IMR-90 (cell line): ENCODE results near the gene TMEM45A. TPM values are rescaled to one million over a fixed set of nuclear protein-coding genes. Genes with fewer than 3 reads are reported as not detected.

Source experiments
- ATAC-seq: fragments of 200-7000 bp; cut with Tn5 transposase; 2 replicates; pipeline ENCODE4 v1.9.1; 2020; ENCODE audit warnings: low read depth, mild to moderate bottlenecking, moderate library complexity
- BruUV-seq: library from RNA; stranded (reverse); fragments of 400-500 nt; replicated peaks from 2 replicates; lab custom pipeline; 2021; lab: Mats Ljungman, UMichigan
- CTCF ChIA-PET: fragments of 300-600 bp; formaldehyde crosslinking; extraction: SDS; loops from one replicate; lab custom pipeline; 2021; ENCODE audit warnings: antibody characterized with exemption; lab: Yijun Ruan, JAX
- POLR2A ChIA-PET: fragments of 300-600 bp; sonication (Branson Sonifier 250); formaldehyde crosslinking; loops from one replicate; lab custom pipeline; 2022; ENCODE audit warnings: antibody characterized with exemption; ENCODE audit not compliant: unreplicated experiment; lab: Charles Lee
- DNase-seq: peaks from one replicate; pipeline ENCODE4 v3.0.0; 2013
- H2AFZ ChIP-seq: replicated peaks from 2 replicates; pipeline ENCODE3; 2013; ENCODE audit warnings: low read length, mild to moderate bottlenecking; ENCODE audit not compliant: poor library complexity
- H2AK5ac ChIP-seq: 2 replicates; pipeline ENCODE4 v1.6.1; 2013; ENCODE audit warnings: low read depth, low read length, inconsistent platforms
- H2AK9ac ChIP-seq: replicated peaks from 2 replicates; pipeline ENCODE3; 2013; ENCODE audit warnings: mild to moderate bottlenecking, low read depth, low read length, moderate library complexity; ENCODE audit not compliant: poor library complexity
- H2BK120ac ChIP-seq: 2 replicates; pipeline ENCODE4 v1.6.1; 2013; ENCODE audit warnings: low read depth, low read length, inconsistent platforms
- H2BK15ac ChIP-seq: 3 replicates; pipeline ENCODE4 v1.6.1; 2013; ENCODE audit warnings: low read depth, low read length, inconsistent platforms
- H2BK20ac ChIP-seq: 2 replicates; pipeline ENCODE4 v1.6.1; 2013; ENCODE audit warnings: low read depth, mild to moderate bottlenecking, inconsistent platforms, low read length, moderate library complexity
- H2BK5ac ChIP-seq: 2 replicates; pipeline ENCODE4 v1.6.1; 2013; ENCODE audit warnings: mild to moderate bottlenecking, low read depth, low read length, inconsistent platforms; ENCODE audit not compliant: poor library complexity, severe bottlenecking
- H3K14ac ChIP-seq: replicated peaks from 2 replicates; pipeline ENCODE4 v1.6.1; 2013; ENCODE audit warnings: low read depth, low read length, inconsistent platforms
- H3K18ac ChIP-seq: 2 replicates; pipeline ENCODE4 v1.6.1; 2013; ENCODE audit warnings: low read depth, low read length, control low read depth
- H3K23ac ChIP-seq: 2 replicates; pipeline ENCODE4 v1.6.1; 2013; ENCODE audit warnings: low read depth, low read length, inconsistent platforms
- H3K27ac ChIP-seq: 2 replicates; pipeline ENCODE4 v1.5.1; 2013; ENCODE audit warnings: mild to moderate bottlenecking, control low read depth, low read length; ENCODE audit not compliant: insufficient read depth
- H3K27me3 ChIP-seq: 2 replicates; pipeline ENCODE4 v1.6.1; 2013; ENCODE audit warnings: low read length; ENCODE audit not compliant: control insufficient read depth, insufficient read depth
- H3K36me3 ChIP-seq: 2 replicates; pipeline ENCODE4 v1.6.1; 2013; ENCODE audit warnings: low read length, mixed read lengths; ENCODE audit not compliant: control insufficient read depth, insufficient read depth
- H3K4ac ChIP-seq: 2 replicates; pipeline ENCODE4 v1.6.1; 2013; ENCODE audit warnings: low read depth, low read length, inconsistent platforms
- H3K4me1 ChIP-seq: 2 replicates; pipeline ENCODE4 v1.6.1; 2013; ENCODE audit warnings: low read length, mixed read lengths; ENCODE audit not compliant: control insufficient read depth, insufficient read depth
- H3K4me2 ChIP-seq: 2 replicates; pipeline ENCODE4 v1.6.1; 2013; ENCODE audit warnings: low read depth, mild to moderate bottlenecking, control low read depth, low read length, moderate library complexity
- H3K4me3 ChIP-seq: 2 replicates; pipeline ENCODE4 v1.5.1; 2013; ENCODE audit warnings: low read depth, mild to moderate bottlenecking, control low read depth, low read length, moderate library complexity; ENCODE audit not compliant: insufficient read depth
- H3K56ac ChIP-seq: 2 replicates; pipeline ENCODE4 v1.6.1; 2013; ENCODE audit warnings: low read length, inconsistent platforms; ENCODE audit not compliant: insufficient read depth; ENCODE audit errors: extremely low read depth
- H3K79me1 ChIP-seq, 2 experiments: 2 replicates each; pipeline ENCODE4 v1.6.1; 2013; ENCODE audit warnings: low read length in 2 of 2, inconsistent platforms in 1 of 2, low read depth in 1 of 2
- H3K9ac ChIP-seq: 2 replicates; pipeline ENCODE4 v1.6.1; 2013; ENCODE audit warnings: low read depth, low read length, control low read depth
- H3K9me1 ChIP-seq: 2 replicates; pipeline ENCODE4 v1.6.1; 2013; ENCODE audit warnings: low read length, inconsistent platforms; ENCODE audit not compliant: insufficient read depth
- H3K9me3 ChIP-seq: 2 replicates; pipeline ENCODE4 v1.6.1; 2013; ENCODE audit warnings: low read length; ENCODE audit not compliant: control insufficient read depth, insufficient read depth
- H4K20me1 ChIP-seq: 2 replicates; pipeline ENCODE4 v1.6.1; 2013; ENCODE audit warnings: low read length, inconsistent platforms; ENCODE audit not compliant: insufficient read depth
- H4K5ac ChIP-seq: 2 replicates; pipeline ENCODE4 v1.6.1; 2013; ENCODE audit warnings: mild to moderate bottlenecking, low read depth, low read length, control low read depth
- H4K8ac ChIP-seq, 2 experiments: 2 replicates each; pipeline ENCODE4 v1.6.1; 2013; ENCODE audit warnings: low read depth in 2 of 2, low read length in 2 of 2, control low read depth in 1 of 2, inconsistent platforms in 1 of 2
- H4K91ac ChIP-seq: 2 replicates; pipeline ENCODE4 v1.6.1; 2013; ENCODE audit warnings: low read depth, low read length, inconsistent platforms; ENCODE audit not compliant: insufficient read depth
- BHLHE40 ChIP-seq: fragments of 150-350 bp; IDR thresholded peaks from 2 replicates; pipeline ENCODE4 v1.6.1; 2016; ENCODE audit warnings: mild to moderate bottlenecking, low read depth, low read length
- CEBPB ChIP-seq: IDR thresholded peaks from 2 replicates; pipeline ENCODE4 v1.6.1; 2012; ENCODE audit warnings: low read depth, low read length, improper control_type of control experiment
- CHD1 ChIP-seq: IDR thresholded peaks from 2 replicates; pipeline ENCODE4 v1.6.1; 2012; ENCODE audit warnings: low read depth, low read length, improper control_type of control experiment
- ELK1 ChIP-seq: fragments of 150-350 bp; IDR thresholded peaks from 2 replicates; pipeline ENCODE4 v1.6.1; 2016; ENCODE audit warnings: low read depth, mild to moderate bottlenecking, low read length, moderate library complexity, borderline replicate concordance
- FOS ChIP-seq: fragments of 150-350 bp; IDR thresholded peaks from 2 replicates; pipeline ENCODE4 v1.6.1; 2016; ENCODE audit warnings: low read depth, low read length
- MAFK ChIP-seq: IDR thresholded peaks from 2 replicates; pipeline ENCODE4 v1.6.1; 2012; ENCODE audit warnings: low read depth, low read length, improper control_type of control experiment
- MAZ ChIP-seq: IDR thresholded peaks from 2 replicates; pipeline ENCODE4 v1.6.1; 2012; ENCODE audit warnings: low read depth, mild to moderate bottlenecking, low read length, improper control_type of control experiment, moderate library complexity, borderline replicate concordance
- MXI1 ChIP-seq: IDR thresholded peaks from 2 replicates; pipeline ENCODE4 v1.6.1; 2012; ENCODE audit warnings: low read depth, mild to moderate bottlenecking, low read length, moderate library complexity, borderline replicate concordance
- NFE2L2 ChIP-seq: fragments of 150-350 bp; IDR thresholded peaks from 2 replicates; pipeline ENCODE4 v1.6.1; 2016; ENCODE audit warnings: low read depth, mild to moderate bottlenecking, low read length
- POLR2A ChIP-seq: IDR thresholded peaks from 2 replicates; pipeline ENCODE4 v1.6.1; 2012; ENCODE audit warnings: mild to moderate bottlenecking, low read depth, low read length
- RAD21 ChIP-seq: IDR thresholded peaks from 2 replicates; pipeline ENCODE4 v1.6.1; 2012; ENCODE audit warnings: low read length, improper control_type of control experiment
- RCOR1 ChIP-seq: IDR thresholded peaks from 2 replicates; pipeline ENCODE4 v1.6.1; 2012; ENCODE audit warnings: mild to moderate bottlenecking, low read length, improper control_type of control experiment; ENCODE audit not compliant: insufficient replicate concordance
- RFX5 ChIP-seq: IDR thresholded peaks from 2 replicates; pipeline ENCODE4 v1.8.0; 2012; ENCODE audit warnings: low read depth, mild to moderate bottlenecking, low read length, moderate library complexity
- SMC3 ChIP-seq: fragments of 150-350 bp; IDR thresholded peaks from 2 replicates; pipeline ENCODE4 v1.6.1; 2016; ENCODE audit warnings: low read depth, mild to moderate bottlenecking, antibody characterized with exemption, low read length, moderate library complexity
- USF2 ChIP-seq: fragments of 150-350 bp; IDR thresholded peaks from 2 replicates; pipeline ENCODE4 v1.6.1; 2017; ENCODE audit warnings: mild to moderate bottlenecking, antibody characterized with exemption, low read length, low read depth
- dilution Hi-C: fragments of 300-500 bp; cut with HindIII; formaldehyde crosslinking; loops from one replicate; pipeline ENCODE4 v1.14.3; 2018; ENCODE audit warnings: low sequenced_read_pairs; ENCODE audit not compliant: unreplicated experiment
- in situ Hi-C: fragments of 300-500 bp; cut with MboI; formaldehyde crosslinking; loops from 3 replicates; pipeline ENCODE4 v1.14.3; 2019; ENCODE audit warnings: low sequenced_read_pairs, inconsistent platforms, mixed read lengths
- intact Hi-C: fragments of 100-400 bp; cut with micrococcal nuclease; formaldehyde crosslinking; loops from 2 replicates; pipeline ENCODE4 v1.10.0; 2022
- polyA plus RNA-seq, 3 experiments: library from polyadenylated mRNA; depleted of rRNA; stranded (reverse); fragments of >200 nt; gene quantifications; 2 replicates each; pipeline ENCODE4 v1.2.3, GENCODE V29; 2012; ENCODE audit warnings: low replicate concordance in 1 of 3
- total RNA-seq: library from RNA; depleted of rRNA; stranded (reverse); fragments of >200 nt; gene quantifications from 2 replicates; pipeline ENCODE4 v1.2.3, GENCODE V29; 2012
- TF ChIP-seq, protein P1 (sequence below): conservative IDR thresholded peaks from 2 replicates; pipeline ENCODE4 v1.5.1; 2012; ENCODE audit warnings: mild to moderate bottlenecking, low read depth, low read length, improper control_type of control experiment

Gene TMEM45A
- total and polyA plus RNA-seq, 2 of the 4 experiments (the other 2 are of a cell fraction) = 13.6 to 21.7 TPM

- dilution Hi-C loops = no loop called here
- no peak for ATAC-seq
Observed at GRCh38 chr3:100443690-100444089, 48.7 kb upstream of the TMEM45A start.

More at GRCh38 chr3:100443690-100444089, 48.7 kb upstream of the TMEM45A start:
- no peak overlapping the region for H3K18ac ChIP-seq
- no peak overlapping the region for H2AK9ac ChIP-seq
- H3K14ac ChIP-seq = no peak overlapping the region
- H3K4ac ChIP-seq = no peak overlapping the region
- TF ChIP-seq RFX5 (no peak), USF2 (no peak), SMC3 (no peak), CEBPB (no peak), RAD21 (no peak), RCOR1 (no peak), POLR2A (no peak), MAFK (no peak), BHLHE40 (no peak), MXI1 (no peak), ELK1 (no peak), NFE2L2 (no peak), CHD1 (no peak), MAZ (no peak), FOS (no peak)
- TF ChIP-seq, protein P1, sequence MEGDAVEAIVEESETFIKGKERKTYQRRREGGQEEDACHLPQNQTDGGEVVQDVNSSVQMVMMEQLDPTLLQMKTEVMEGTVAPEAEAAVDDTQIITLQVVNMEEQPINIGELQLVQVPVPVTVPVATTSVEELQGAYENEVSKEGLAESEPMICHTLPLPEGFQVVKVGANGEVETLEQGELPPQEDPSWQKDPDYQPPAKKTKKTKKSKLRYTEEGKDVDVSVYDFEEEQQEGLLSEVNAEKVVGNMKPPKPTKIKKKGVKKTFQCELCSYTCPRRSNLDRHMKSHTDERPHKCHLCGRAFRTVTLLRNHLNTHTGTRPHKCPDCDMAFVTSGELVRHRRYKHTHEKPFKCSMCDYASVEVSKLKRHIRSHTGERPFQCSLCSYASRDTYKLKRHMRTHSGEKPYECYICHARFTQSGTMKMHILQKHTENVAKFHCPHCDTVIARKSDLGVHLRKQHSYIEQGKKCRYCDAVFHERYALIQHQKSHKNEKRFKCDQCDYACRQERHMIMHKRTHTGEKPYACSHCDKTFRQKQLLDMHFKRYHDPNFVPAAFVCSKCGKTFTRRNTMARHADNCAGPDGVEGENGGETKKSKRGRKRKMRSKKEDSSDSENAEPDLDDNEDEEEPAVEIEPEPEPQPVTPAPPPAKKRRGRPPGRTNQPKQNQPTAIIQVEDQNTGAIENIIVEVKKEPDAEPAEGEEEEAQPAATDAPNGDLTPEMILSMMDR = no peak
- intact Hi-C loops (no loop called here), in situ Hi-C loops (no loop called here)
- no peak overlapping the region for H2BK20ac ChIP-seq
- no peak overlapping the region for H3K23ac ChIP-seq
- no peak overlapping the region for H2AFZ ChIP-seq
- H3K9me3 ChIP-seq = no peaks in the 10 kb centered on the region
- H4K5ac ChIP-seq = no peak overlapping the region
- CTCF ChIA-PET = no interaction called here
- H3K4me3 ChIP-seq = no peak overlapping the region
- H3K4me1 ChIP-seq = no peaks in the 10 kb centered on the region
- no peak overlapping the region for H2BK120ac ChIP-seq
- H3K56ac ChIP-seq = no peak overlapping the region
- H3K36me3 ChIP-seq = no peaks in the 10 kb centered on the region
- H4K8ac ChIP-seq = no peak overlapping the region
- no peaks in the 10 kb centered on the region for H3K79me1 ChIP-seq
- POLR2A ChIA-PET = no interaction called here
- no peak overlapping the region for H3K9ac ChIP-seq
- no peaks in the 10 kb centered on the region for H3K9me1 ChIP-seq
- H2BK15ac ChIP-seq = no peak overlapping the region
- H4K91ac ChIP-seq = no peak overlapping the region
- H3K27ac ChIP-seq = no peak overlapping the region
- BruUV-seq = no TSS peak
- no peaks in the 10 kb centered on the region for H3K27me3 ChIP-seq
- H3K4me2 ChIP-seq = no peak overlapping the region
- H4K20me1 ChIP-seq = no peaks in the 10 kb centered on the region
- H2AK5ac ChIP-seq = no peak overlapping the region
- H2BK5ac ChIP-seq = no peak overlapping the region
- no peak for DNase-seq
